ENCODE measurements around the gene CERS1.

The CERS1 gene

GRCh38 chr19:18898607-18899408, 2.9 kb upstream of the CERS1 start:
- no peak for DNase-seq (ENCODE audit: low read depth, low spot score)

GRCh38 chr19:18898081-18898606, 2.2 kb upstream of the CERS1 start:
- DNase-seq (ENCODE audit: low read depth, low spot score): no peak

- no peak for DNase-seq (ENCODE audit: low read depth, low spot score)
These were observed 1.4 kb upstream of the CERS1 start for GRCh38 chr19:18897094-18898029.

- no peak for DNase-seq (ENCODE audit: low read depth, low spot score)
These were observed 473 bp upstream of the CERS1 start for GRCh38 chr19:18896421-18896841.

GRCh38 chr19:18895038-18895823, 727 bp downstream of the CERS1 start:
- no peak for DNase-seq (ENCODE audit: low read depth, low spot score)

- DNase-seq (ENCODE audit: low read depth, low spot score): no peak
These were observed 1.5 kb downstream of the CERS1 start for GRCh38 chr19:18894254-18895037.

- DNase-seq (ENCODE audit: low read depth, low spot score): no peak
These were observed 2.2 kb downstream of the CERS1 start for GRCh38 chr19:18893587-18894253.

GRCh38 chr19:18889949-18890745, 5.8 kb downstream of the CERS1 start:
- DNase-seq (ENCODE audit: low read depth, low spot score): no peak

- DNase-seq (ENCODE audit: low read depth, low spot score): no peak
These were observed 9.0 kb downstream of the CERS1 start for GRCh38 chr19:18886972-18887371.

- DNase-seq (ENCODE audit: low read depth, low spot score): no peak
These were observed 12.2 kb downstream of the CERS1 start for GRCh38 chr19:18883526-18884304.

GRCh38 chr19:18881491-18881890, 14.5 kb downstream of the CERS1 start:
- no peak for DNase-seq (ENCODE audit: low read depth, low spot score)

GRCh38 chr19:18879579-18880373, 16.2 kb downstream of the CERS1 start:
- DNase-seq (ENCODE audit: low read depth, low spot score): no peak

- no peak for DNase-seq (ENCODE audit: low read depth, low spot score)
These were observed 16.9 kb downstream of the CERS1 start for GRCh38 chr19:18878858-18879578.

GRCh38 chr19:18878058-18878797, 17.7 kb downstream of the CERS1 start:
- DNase-seq (ENCODE audit: low read depth, low spot score): no peak

GRCh38 chr19:18876865-18877264, 19.1 kb downstream of the CERS1 start:
- DNase-seq (ENCODE audit: low read depth, low spot score): no peak

- DNase-seq (ENCODE audit: low read depth, low spot score): no peak
These were observed 20.2 kb downstream of the CERS1 start for GRCh38 chr19:18875726-18876125.
